ENCODE data around the gene VPS13C.

The VPS13C gene

DNA sequence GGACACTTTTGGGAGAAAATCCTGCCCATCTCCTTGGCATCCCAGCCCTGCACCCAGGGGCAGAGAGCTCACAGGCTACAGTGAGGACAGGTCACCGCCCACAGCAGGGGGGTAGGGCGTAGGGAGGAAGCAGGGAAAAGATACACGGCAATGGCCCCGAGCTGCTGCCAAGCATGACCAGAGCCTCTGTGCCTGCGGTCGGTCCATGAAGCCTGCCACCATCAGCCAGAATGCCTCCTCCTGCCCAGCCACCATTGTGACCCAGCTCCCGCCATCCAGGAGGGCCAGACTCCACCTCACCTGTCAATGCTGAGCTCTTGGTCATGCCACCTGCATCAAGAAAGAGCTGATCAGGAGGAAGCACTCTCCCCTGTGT lies 230.7 kb downstream of the VPS13C start:
- TF ChIP-seq GATA3 (IDR thresholded peaks at IDR 0.05; ENCODE audit: low read depth, low read length) (no peak), GATA2 (IDR thresholded peaks at IDR 0.05; ENCODE audit: low read depth, low read length) (no peak)

DNA sequence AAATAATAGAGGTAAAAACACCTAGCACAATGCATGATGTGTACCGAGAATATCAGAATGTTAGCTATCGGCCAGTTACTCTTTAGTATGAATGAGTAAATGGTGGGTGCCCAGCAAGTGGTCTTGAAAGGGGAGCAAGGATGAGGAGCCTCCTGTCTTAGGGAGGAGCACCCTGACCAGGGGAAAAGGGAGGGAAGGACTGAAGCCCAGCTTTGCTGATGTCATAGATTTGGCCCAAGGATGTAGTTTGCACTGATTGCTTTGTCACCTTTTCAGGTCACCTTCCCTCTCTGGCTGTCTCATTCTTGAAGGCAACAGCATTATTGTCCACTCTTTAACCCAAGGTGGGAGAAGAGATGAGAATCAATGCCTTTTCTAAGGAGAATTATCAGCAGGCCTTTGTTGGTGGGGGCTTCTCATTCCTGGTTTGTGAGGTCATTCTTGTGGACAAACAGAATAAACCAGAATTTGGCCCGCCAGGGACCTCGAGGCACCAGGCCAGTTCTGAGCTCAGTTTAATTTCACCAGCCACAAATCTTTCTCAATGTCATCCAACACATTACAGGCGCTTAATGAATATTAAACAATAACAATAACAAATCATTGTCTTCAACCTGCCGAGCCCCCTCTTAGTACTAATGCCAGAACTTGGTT lies 231.3 kb downstream of the VPS13C start:
- TF ChIP-seq GATA3 (IDR thresholded peaks at IDR 0.05; ENCODE audit: low read depth, low read length) (no peak), GATA2 (IDR thresholded peaks at IDR 0.05; ENCODE audit: low read depth, low read length) (no peak)

DNA sequence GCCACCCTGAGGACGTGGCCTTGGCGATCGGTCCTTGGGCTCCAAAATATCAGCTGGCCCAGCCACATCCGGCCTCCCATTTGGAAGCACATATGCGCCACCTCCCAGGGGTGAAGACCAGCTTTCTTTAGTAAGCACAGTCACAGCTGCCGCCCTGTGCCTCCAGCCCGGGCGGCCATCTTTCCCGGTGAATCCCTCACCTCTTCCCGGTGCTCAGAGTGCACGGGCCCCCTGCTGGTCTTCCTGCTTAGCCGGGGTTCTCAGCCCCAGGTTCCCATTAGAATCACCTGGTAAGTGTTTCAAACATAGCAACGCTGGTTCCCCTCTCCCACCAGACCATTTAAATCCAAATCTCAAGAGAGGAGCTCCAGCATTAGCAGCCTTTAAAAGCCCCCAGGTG lies 232.2 kb downstream of the VPS13C start:
- TF ChIP-seq GATA2 (IDR thresholded peaks at IDR 0.05; ENCODE audit: low read depth, low read length) (no peak), GATA3 (IDR thresholded peaks at IDR 0.05; ENCODE audit: low read depth, low read length) (no peak)

DNA sequence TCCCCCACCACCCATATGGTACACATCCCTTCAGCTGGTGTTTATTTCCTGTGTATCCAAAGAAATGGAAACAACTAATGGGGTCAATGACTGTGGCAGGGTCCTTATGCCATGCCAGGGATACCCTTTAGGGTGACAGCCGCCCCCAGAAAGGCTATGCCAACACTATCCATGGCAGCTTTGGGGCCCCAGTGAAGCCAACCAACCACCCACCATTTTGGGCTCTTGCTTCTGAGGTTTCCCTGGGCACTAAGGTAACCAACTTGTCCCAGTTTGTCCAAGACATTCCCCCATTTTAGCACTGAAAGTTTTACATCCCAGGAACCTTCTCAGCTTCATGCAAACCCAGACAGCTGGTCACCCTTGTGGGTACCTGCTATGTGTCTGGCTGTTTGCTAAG lies 233.1 kb downstream of the VPS13C start:
- TF ChIP-seq GATA3 (IDR thresholded peaks at IDR 0.05; ENCODE audit: low read depth, low read length), result no peak
- no peak for TF ChIP-seq GATA2 (IDR thresholded peaks at IDR 0.05; ENCODE audit: low read depth, low read length)

DNA sequence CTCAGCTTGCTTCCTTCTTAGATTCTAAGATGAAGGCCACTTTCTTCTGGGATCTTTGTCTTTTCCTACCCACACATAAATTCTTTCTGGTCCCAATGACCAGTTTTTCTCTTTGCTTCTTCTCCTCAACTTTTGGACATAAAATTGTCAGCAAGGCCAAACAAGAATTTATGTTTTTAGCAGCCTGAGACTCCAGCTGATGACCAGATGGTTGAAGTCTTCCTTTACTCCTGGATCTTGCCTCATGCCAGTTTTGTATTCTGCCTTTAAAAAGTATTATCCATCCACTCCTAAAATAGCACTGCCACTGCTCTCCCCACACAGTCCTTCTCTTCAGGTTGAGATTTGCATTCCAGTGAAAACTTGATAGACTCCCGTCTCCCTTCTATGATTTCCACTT lies 236.0 kb downstream of the VPS13C start:
- no peak for TF ChIP-seq GATA2 (IDR thresholded peaks at IDR 0.05; ENCODE audit: low read depth, low read length)
- no peak for TF ChIP-seq GATA3 (IDR thresholded peaks at IDR 0.05; ENCODE audit: low read depth, low read length)

DNA sequence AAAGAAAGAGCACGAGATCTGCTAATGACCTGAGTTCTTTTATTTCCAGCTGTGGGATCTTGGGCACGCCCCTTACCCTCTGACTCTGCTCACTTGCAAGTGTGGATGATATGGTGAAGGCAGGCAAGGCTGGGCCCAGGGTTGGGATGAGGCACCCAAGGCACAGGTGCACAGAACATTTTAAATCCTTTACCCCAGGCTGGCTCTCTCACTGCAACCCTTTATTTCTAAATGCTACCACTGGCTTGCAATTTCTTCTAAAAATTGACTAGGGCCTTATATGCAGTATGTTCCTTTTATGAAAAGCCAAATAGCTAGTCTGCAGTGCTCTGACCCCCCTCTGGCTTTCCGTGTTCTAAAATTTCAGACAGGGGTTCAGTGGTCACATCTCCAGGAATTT lies 237.7 kb downstream of the VPS13C start:
- TF ChIP-seq GATA2 (IDR thresholded peaks at IDR 0.05; ENCODE audit: low read depth, low read length), result no peak
- no peak for TF ChIP-seq GATA3 (IDR thresholded peaks at IDR 0.05; ENCODE audit: low read depth, low read length)

DNA sequence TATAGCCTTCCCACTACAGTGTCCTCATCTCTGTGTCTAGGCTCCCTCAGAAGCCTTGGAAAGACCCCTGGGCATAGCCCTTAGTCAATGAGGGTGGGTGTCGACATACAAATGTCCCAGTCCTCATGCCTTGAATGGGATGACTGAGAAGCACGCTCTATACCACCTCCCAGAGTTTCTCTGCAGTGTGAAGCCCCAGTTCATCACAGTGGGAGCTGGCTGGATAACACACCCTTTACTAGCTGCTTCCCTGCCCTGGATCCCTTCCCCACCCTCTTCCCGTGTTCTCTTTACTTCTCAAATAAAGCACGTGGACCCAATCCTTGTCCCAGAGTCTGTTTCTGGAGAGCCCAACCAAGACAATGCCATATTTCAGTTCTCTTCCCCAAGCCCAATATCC lies 239.3 kb downstream of the VPS13C start:
- TF ChIP-seq GATA2 (IDR thresholded peaks at IDR 0.05; ENCODE audit: low read depth, low read length), result no peak

DNA sequence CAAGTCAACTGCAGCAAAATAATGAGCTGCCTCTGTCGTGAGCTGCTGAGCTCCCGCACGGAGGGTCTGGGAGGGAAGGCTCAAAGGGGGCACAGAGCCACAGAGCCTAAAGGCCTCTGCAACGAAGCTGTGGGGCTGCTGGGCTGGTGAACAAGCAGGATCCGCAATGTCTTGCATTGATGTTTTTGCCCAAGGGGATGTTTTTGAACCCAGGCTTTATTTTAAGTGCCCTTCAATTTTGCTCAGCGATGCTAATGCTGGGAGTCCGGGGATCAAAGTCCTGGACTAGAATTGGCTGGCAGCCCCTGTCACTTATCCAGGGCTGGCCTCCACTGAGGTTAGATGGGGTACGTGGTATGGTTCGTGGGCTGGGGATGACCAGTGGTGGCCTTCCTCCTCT lies 240.0 kb downstream of the VPS13C start:
- TF ChIP-seq GATA3 (IDR thresholded peaks at IDR 0.05; ENCODE audit: low read depth, low read length) (no peak), GATA2 (IDR thresholded peaks at IDR 0.05; ENCODE audit: low read depth, low read length) (no peak)

DNA sequence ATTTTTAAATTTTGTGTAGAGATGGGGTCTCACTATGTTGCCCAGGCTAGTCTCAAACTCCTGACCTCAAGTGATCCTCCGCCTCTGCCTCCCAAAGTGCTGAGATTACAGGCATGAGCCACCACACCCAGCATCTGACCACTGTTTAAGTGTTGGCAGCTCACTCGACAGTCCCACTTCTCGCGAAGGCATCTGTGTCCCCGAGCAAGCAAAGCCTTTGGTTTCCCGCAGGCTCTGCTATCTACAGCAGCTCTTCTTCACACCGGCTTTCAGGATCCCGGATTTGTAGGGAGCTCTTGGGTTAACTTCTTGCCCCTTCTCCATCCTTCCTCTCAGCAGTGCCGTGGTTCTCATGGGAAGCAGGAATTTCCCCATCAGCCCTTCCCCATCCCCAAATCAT lies 240.9 kb downstream of the VPS13C start:
- no peak for TF ChIP-seq GATA2 (IDR thresholded peaks at IDR 0.05; ENCODE audit: low read depth, low read length)
- TF ChIP-seq GATA3 (IDR thresholded peaks at IDR 0.05; ENCODE audit: low read depth, low read length), result no peak

DNA sequence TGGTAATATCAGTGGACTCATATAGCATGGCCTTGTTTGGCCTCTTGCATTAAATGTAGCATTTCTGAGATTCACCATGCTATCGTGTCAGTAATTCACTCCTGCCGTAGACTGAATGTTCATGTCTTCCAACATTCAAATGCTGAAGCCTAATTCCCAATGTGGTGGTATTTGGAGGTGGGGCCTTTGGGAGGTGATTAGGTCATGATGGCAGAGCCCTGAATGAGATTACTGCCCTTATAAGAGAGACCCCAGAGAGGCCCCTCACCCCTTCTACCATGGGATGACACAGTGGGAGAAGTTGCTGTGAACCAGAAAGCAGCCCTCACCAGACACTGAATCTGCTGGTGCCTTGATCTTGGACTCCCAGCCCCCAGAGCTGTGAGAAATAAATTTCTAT lies 241.4 kb downstream of the VPS13C start:
- TF ChIP-seq GATA3 (IDR thresholded peaks at IDR 0.05; ENCODE audit: low read depth, low read length) (no peak), GATA2 (IDR thresholded peaks at IDR 0.05; ENCODE audit: low read depth, low read length) (no peak)

DNA sequence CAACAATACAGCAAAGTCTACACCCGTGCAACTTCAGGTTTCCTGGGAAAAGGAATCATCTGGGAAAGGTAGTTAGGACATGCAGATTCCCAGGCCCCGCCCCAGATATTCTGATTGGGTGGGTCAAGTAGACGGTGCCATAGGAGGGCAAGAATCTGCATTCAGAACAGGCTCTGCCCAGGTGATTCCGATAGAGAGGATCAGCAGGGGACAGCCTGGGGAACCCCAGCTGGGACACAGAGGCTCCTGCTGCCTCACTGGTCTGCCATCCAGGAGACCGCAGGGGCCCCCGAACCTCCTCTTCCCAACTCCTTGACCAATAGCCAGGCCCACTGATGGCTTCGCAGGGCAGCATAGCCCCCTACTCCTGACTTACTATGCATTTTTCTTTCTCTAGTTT lies 243.4 kb downstream of the VPS13C start:
- TF ChIP-seq GATA2 (IDR thresholded peaks at IDR 0.05; ENCODE audit: low read depth, low read length), result no peak
- TF ChIP-seq GATA3 (IDR thresholded peaks at IDR 0.05; ENCODE audit: low read depth, low read length), result no peak

DNA sequence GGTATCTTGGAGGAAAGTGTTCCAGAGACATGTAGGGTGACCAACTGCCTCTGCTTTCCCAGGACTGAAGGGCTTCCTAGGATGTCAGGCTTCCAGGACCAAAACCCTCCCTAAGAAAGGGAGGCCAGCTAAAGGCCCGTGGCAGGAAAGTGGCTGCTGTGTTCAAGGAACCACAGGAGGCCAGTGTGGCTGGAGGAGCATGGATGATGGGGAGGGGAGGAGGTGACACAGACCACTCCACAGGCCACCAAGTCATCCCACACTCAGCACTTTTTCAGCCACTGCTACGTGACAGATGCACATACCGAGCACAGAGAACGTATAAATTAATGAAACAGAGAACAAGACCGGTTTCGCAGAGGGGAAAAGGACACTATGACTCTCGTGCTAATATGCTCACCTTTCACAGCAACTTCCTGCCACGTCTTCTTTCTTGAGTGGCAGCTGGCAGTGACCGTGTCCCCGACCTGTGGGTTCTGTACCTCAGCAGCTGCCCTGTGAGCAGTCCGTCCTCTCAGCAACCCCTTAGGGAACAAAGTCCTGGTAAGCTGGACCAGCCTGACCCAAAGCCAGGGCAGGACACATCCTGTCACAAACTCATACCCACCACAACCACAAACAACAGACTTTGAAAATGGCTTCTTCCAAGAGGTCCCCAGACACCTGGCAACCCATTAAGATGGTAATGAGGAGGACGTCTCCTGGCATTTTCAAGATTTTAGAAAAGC lies 244.7 kb downstream of the VPS13C start:
- TF ChIP-seq GATA3 (IDR thresholded peaks at IDR 0.05; ENCODE audit: low read depth, low read length) (no peak), GATA2 (IDR thresholded peaks at IDR 0.05; ENCODE audit: low read depth, low read length) (no peak)

DNA sequence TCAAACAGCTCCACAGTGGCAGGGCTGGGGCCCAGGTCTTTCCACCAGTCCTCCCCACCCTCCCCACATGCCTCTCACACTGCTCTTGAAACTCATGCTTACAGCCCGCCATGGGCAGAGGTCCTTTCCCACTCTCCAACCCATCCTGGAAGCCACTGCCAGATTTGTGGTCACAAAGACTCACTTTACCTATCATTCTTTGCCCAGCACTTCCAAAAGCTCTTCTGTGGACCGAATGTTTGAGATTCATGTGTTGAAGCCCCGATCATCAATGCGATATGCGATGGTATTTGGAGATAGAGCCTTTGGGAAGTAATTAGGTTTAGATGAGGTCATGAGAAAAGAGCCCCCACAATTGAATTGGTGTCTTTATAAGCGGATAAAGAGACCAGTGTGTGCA lies 247.8 kb downstream of the VPS13C start:
- TF ChIP-seq GATA3 (IDR thresholded peaks at IDR 0.05; ENCODE audit: low read depth, low read length) (no peak), GATA2 (IDR thresholded peaks at IDR 0.05; ENCODE audit: low read depth, low read length) (no peak)

DNA sequence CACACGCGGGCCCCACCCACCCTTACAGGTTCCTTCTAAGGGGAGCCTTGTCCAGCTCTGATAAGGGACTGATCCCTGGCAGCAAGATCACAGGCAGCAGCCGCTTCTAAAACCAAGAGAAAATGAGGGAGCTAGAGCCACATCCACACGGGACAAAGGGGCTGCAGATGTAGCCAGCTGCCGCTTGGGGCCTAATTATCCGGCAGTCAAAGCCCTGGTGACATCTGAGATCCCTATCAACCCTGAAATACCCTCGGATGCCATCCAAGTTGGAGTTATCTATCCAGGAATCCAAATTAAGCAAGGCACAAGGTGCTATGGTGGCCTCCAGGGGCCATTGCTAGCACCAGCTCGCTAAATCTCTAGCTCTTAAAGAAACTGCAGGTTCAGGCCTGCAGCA lies 248.3 kb downstream of the VPS13C start:
- TF ChIP-seq GATA2 (IDR thresholded peaks at IDR 0.05; ENCODE audit: low read depth, low read length) (peak; percentile 77), GATA3 (IDR thresholded peaks at IDR 0.05; ENCODE audit: low read depth, low read length) (no peak)

DNA sequence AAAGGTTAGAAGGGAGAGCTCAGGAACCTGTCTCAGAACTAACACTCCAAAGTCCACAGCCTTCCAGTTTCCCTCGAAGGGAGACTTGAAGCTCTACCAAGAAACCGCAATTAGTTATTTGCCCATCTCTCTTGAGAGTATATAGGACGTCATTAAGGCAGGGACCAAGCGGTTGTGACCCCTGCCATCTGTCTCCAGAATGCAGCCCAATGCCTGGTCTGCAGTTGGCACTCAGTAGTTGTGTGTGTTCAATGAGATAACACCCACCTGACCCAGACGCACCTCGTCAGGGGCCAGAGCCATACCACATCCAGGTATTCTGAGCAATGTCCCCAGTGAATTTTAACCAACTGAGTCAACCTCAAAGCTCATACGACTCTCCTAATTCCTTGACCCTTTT lies 251.0 kb downstream of the VPS13C start:
- TF ChIP-seq GATA2 (IDR thresholded peaks at IDR 0.05; ENCODE audit: low read depth, low read length), result no peak
- no peak for TF ChIP-seq GATA3 (IDR thresholded peaks at IDR 0.05; ENCODE audit: low read depth, low read length)

All from SH-SY5Y (cell line).